HG03439 (cell line): ENCODE data around the gene FOXR2.

Experiments used
- ATAC-seq: cut with Tn5 transposase; IDR thresholded peaks from one replicate; pipeline ENCODE4 v1.9.1; 2021; ENCODE audit warnings: mild to moderate bottlenecking, moderate library complexity; ENCODE audit not compliant: unreplicated experiment

FOXR2 gene, protein sequence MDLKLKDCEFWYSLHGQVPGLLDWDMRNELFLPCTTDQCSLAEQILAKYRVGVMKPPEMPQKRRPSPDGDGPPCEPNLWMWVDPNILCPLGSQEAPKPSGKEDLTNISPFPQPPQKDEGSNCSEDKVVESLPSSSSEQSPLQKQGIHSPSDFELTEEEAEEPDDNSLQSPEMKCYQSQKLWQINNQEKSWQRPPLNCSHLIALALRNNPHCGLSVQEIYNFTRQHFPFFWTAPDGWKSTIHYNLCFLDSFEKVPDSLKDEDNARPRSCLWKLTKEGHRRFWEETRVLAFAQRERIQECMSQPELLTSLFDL

DNA sequence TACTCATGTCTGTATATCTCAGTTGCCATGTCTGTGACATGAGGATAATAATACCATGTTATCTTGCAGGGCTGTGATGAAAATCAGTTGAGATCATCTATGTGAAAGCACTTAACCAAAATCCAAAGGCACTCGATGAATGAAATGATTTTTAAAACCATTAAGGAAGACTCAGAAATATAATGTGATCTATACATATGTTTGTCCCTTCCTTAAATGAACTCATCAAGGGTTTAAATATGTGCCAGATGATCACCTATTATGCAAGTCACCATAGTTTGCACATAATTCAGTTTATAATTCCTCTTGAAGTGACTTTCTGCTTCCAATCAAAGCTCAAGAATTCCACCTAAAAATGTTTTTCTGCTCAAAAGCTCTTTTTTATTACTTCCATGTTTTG is at the start of gene FOXR2:
Gene FOXR2, plus strand, starts transcription at position 301 of the 400 bp plus-strand sequence. CDS start 312 bp downstream, outside the sequence.
- ATAC-seq, result no peak

DNA sequence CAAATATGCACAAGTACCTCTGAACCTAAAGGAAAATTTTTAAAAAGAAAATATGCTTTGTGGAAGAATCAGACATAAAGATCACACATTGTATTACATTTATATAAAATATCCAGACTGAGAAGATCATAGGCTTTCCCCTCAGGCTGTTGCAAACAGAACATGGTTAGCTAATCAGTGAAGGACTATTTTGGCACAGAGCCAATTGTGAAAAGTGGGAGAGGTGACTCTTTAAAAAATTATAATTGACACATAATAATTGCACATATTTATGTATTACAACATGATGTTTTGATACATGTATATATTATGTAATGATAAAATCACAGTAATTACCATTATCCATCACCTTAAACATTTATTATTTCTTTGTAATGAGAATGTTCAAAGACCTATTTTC is 44.1 kb upstream of the FOXR2 start:
- ATAC-seq, result no peak

DNA sequence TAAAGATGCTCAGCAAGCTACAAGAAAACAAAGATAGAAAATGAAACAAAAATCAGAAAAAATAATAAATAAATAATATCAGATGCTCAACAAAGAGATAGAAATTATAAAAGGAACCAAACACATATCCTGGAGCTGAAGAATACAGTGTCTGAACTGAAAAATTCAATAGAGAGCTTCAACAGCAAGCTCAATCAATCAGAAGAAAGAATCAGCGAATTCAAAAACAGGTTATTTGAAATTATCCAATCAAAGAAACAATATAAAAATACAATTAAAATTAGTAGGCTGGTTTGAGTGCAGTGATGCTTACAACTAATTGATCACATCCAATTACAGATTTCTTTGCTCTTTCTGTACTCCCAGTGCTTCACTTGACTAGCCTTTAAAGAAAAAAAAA is 40.8 kb upstream of the FOXR2 start:
- ATAC-seq, result no peak

DNA sequence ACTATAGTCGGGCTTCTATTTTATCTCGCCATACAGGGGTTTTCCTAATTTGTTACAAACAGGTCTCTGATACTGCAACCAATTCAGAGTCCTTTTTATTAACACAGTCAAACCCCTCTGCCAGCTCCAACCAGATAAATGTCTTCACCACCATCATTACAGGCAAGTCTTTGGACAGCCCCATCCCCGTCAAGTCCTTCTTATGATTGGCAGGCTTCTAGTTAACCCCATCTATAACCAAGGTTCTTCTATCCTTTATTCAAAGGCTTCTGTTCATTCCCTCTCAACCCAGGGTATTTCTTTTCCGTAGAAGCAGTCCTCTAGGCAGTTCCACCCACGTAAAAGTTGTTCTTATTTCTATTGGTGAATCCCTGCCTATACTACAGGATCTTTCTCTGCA is 29.9 kb upstream of the FOXR2 start:
- ATAC-seq, result no peak

DNA sequence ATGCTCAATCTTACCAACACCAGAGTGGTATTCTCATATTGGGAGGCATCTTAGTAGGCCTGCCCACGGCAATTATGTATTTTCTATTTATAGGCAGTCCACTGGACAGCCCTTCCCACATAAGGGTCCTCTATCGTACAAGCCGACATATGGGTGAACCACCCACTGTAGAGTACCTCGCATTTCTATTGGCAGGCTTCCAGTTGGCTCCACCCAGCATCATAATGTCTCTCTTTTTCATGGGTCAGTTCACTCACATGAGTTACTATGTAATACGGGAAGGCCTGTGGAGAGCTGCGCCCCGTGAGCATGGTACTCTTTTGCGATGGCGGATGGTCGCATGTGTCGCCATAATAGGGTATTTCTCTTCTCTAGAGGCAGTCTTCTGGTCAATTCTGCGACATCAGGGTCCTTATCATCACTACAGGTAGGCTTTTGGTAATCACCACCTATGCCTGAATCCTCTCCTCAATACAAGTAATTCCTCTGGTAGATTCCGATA is 29.4 kb upstream of the FOXR2 start:
- no peak for ATAC-seq

DNA sequence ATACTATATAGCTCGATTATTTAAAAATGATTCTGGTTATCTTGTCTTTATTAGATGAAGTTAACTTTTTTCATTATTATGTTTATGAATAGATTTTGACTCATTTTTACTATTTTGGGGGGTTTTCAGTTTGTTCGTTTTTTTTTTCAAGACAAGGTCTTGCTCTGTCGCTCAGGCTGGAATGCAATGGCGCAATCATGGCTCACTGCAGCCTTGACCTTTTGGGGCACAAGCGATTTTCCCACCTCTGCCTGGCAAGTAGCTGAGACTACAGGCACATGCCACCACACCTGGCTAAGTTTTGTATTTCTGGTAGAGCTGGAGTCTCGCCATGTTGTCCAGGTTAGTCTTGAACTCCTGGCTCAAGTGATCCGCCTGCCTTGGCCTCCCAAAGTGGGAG is 24.9 kb upstream of the FOXR2 start:
- ATAC-seq, result no peak

DNA sequence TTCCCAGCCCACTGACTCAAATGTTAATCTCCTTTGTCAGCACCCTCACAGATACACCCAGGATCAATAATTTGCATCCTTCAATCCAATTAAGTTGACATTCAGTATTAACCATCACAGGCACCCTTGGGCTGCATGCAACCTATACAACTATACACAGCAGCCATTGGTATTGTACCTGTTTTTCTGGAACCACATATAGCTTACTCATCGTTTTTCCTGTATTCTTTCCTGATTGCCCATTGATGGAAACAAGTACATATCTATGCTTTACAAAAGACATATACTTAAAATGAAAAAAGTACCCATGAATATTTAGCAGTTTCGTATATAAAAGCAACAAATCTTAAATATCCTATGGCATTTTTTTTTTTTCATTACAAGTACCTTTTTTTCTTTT is 3.7 kb upstream of the FOXR2 start:
- ATAC-seq, result no peak

DNA sequence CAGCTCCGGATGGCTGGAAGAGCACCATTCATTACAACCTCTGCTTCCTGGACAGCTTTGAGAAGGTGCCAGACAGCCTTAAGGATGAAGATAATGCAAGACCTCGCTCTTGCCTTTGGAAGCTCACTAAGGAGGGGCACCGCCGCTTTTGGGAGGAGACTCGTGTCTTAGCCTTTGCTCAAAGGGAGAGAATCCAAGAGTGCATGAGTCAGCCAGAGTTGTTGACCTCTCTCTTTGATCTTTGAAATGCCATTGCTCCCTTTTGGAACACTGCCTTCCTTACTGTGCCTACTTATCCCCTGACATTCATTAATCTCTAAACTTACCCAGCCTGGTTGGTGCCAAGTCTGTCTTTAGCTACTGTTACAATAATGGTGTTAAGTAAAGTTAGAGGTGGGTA is 1.2 kb downstream of the FOXR2 start:
- no peak for ATAC-seq

DNA sequence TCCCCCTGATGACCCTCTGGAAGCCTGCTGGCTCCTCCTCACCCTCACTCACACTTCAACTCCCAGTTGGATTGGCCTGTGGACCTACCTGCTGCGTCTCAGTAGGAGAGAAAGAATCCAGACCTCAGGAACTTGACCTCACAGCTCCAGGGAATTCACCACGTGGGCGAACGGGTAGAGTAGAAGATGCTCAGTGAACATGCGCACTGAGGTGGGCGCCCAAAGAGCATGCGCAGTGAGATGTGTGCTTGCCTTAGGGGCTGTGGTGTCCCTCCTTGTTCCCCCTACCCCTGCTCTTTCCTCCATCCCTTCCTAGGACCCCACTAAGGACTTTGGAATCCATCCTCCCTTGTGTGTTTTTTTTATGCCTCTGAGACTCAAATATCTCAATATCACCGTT is 12.9 kb downstream of the FOXR2 start:
- ATAC-seq, result no peak

DNA sequence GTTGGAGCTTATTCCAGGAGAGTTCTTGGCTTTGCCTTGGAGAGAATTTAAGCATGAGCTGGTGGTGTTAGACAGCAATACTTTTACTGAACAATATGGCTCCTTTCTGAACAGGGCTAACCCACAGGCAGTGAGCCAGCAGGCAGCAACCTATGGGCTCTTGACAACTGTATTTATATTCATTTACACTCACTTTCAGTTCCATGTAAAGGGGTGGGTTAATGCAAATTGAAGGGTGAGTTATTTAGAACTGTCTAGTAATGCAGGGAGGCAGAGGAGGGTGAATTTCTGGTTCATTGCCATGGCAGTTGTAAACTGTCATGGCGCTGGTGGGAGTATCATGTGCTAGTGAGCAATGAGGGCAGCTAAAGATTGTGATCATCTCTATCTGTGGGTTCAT is 15.7 kb downstream of the FOXR2 start:
- no peak for ATAC-seq

DNA sequence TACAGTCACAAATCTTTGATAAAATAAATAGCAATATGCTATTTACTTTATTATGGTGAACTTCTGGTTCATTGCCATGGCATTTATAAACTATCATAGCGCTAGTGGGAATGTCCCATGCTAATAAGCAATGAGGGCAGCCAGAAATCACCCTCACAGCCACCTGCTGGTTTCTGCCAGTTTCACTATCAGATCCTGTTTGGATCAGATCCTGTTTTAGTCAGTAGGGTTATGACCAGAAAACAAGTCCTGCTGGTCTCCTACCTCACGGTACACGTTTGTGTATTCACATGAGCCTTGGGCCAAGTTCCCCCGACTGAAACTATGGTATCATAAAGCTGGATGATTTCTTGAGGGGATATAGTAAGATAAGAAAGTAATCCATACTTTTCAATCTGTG is 17.7 kb downstream of the FOXR2 start:
- no peak for ATAC-seq

DNA sequence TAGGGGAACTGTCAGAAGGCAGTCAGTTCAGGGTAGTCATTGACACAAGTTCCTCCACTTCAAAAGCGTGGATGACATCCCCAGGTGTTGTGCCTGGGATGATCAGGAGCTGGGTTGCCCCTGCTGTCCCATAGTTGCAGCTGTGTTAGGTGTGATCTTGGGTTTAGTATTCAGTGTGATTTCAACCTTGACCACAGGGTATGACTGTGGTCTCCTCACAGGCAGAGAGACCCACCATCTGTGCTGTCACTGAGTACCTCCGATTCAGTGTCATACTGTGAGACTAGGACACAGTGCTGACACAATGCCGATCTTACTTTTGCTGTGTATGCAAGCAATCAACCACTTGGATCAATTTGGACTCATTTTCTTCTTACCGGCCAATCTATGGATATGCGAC is 25.2 kb downstream of the FOXR2 start:
- no peak for ATAC-seq

DNA sequence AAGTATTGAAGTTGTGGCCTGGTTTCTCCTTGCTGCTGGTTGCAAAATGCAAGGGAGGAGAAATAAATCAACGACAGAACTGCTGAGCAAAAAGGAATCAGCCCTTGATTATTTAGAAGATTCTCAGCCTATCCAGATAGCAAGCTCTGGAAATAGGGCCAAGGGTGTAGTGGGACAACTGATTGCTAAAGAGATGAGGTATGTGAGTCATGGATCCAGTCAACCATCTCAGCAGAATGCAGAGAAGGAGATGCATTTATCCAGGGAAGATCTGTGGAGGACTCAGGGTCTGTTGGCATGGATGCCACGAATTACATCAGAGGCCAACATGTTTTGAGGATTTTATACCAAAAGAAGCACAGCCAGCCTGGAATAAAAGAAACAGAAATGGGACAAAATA is 36.7 kb downstream of the FOXR2 start:
- ATAC-seq, result no peak

DNA sequence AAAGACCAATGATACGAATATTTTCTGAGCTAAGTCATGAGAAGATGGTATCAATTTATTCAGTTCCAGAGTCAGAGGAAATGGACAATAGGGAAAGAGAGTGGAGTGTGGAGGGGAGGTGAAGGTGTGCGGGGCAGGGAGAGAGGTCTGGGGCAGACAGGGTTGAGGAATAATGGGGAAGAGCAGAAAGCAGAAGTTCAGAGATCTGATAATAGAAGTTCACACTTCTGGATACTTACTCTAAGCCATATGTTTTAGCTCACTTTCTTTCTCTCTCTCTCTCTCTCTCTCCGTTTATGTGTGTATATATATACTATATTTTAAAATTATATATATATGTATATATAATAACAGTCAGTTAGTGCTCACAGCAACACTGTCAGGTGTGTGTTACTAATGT is 40.4 kb downstream of the FOXR2 start:
- no peak for ATAC-seq

DNA sequence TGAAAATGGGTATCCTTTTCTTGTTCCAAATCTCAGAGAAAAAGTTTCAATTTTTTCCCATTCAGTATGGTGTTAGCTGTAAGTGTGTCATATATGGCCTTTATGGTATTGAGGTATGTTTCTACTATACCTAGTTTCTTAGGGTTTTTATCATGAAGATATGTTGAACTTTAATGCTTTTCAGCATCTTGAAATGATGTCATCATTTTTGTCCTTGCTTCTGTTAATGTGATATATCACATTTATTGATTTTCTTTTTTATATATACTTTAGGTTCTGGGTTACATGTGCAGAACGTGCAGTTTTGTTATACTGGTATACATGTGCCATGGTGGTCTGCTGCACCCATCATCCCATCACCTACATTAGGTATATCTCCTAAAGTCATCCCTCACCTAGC is 44.9 kb downstream of the FOXR2 start:
- ATAC-seq, result no peak
